GM13976 (cell line): Measurements from ENCODE around the gene ALOX15.
"Not testable (repeated sequence)": the region's sequence is repeated elsewhere in the genome, so short reads cannot be mapped to it uniquely, and the experiment has no call there.

Experiments
- DNase-seq: peaks from one replicate; pipeline ENCODE4 v3.0.0; 2012; ENCODE audit warnings: low spot score
- CTCF ChIP-seq: IDR thresholded peaks from 2 replicates; pipeline ENCODE4 v1.5.1; 2012; ENCODE audit warnings: borderline replicate concordance, mild to moderate bottlenecking; ENCODE audit not compliant: insufficient read depth; ENCODE audit errors: extremely low read depth, missing control alignments, control extremely low read depth
- in situ Hi-C: fragments of 300-500 bp; cut with MboI; formaldehyde crosslinking; loops from one replicate; pipeline ENCODE4 v1.12.0; 2022; ENCODE audit warnings: low sequenced_read_pairs, mixed read lengths, inconsistent platforms; ENCODE audit not compliant: unreplicated experiment

The ALOX15 gene

DNA sequence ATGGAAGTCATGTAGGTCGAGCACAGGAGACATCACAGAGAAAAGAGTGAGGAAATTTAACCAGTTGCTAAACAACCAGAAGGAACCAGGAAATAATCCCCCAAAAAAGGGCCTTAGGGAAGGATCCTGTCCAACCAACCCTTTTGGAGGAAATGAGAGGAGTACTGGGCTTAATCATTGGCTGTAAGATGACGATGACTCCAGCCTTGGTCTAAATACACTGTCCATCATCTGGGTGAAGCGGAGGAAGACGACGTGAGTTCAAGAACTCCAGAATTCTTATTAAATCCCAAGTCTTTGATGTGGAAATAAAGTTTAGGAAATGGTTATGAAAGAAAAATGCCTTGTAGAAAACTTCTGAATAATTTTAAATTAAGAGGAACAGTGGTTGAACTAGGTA lies 11.5 kb upstream of the ALOX15 start:
- no peak for TF ChIP-seq CTCF
- in situ Hi-C loops = no loop called here
- no peak for DNase-seq

GRCh38 chr17:4648741-4649140 lies 7.3 kb upstream of the ALOX15 start:
- no peak for TF ChIP-seq CTCF
- no peak for DNase-seq

DNA sequence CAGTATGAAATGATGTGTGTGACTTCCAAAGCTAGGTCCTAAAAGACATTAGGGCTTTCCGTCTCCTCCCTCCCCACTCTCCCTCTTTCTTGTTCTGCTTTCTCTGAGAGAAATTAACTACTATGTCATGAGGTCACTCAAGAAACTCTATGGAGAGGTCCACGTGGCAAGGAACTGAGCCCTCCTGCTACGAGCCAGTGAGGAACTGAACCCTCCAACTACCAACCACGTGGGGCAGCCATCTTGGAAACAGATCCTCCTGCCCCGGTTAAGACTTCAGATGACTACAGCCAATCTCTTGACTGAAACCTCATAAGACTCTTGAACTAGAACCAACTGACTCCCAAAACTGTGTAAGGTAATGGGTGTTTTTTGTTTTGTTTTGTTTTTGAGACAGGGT lies 4.2 kb upstream of the ALOX15 start:
- no peak for TF ChIP-seq CTCF
- in situ Hi-C loops = no loop called here
- DNase-seq = no peak

More at GRCh38 chr17:4648741-4649140, 7.3 kb upstream of the ALOX15 start:
- in situ Hi-C loops = no loop called here

DNA sequence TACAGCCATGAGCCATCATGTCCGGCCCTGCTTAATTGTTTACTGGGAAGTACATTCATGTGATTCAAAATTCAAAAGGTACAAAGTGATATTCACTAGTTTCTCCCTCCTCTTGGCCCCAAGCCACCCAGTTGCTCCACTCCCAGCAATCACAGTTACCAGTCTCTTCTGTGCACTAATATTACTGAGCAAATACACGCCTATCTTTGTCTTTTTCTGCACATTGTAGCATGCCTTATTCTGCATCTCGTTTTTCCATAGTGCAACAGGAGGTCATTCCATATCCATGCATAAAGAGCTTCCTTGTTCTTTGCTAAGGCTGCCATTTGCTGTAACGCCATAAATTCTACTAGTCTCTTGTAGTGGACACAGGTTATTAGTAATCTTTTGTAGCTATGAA lies 2.2 kb upstream of the ALOX15 start:
- no peak for TF ChIP-seq CTCF
- no peak for DNase-seq
- in situ Hi-C loops = no loop called here

- no peak for TF ChIP-seq CTCF
- in situ Hi-C loops = no loop called here
- DNase-seq = no peak
Measured at GRCh38 chr17:4642286-4642685, 808 bp upstream of the ALOX15 start.

DNA sequence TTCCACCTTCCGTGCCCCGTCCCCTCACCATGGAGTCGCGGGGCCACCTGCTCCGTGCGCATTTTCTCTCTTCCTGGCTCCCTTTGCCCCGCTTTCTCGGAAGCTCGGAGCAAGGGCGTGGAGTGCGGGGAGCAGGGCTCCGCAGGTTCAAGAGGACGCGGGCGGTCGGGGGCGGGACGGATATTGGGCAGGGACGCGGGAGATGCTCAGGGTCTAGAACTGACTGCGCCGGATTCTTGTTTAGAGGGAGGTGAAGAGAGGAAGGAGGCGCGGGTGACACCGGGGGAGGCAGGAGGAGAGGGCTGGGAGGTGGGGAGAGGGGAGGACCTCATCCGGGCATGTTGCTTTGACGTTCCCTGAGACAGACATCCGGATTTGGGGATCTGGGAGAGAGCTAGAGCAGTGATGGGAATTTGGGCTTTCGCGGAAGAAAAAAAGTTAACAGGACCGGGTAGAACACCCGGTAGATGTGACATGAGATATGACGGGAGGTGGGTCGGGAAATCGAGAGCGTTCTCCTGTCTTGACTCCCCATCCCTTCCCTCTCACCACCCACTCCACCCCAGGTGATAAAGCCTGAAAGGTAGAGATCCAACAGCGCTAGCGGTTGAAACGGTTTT lies 799 bp downstream of the ALOX15 start:
- in situ Hi-C loops, DNase-seq: not testable (repeated sequence)

DNA sequence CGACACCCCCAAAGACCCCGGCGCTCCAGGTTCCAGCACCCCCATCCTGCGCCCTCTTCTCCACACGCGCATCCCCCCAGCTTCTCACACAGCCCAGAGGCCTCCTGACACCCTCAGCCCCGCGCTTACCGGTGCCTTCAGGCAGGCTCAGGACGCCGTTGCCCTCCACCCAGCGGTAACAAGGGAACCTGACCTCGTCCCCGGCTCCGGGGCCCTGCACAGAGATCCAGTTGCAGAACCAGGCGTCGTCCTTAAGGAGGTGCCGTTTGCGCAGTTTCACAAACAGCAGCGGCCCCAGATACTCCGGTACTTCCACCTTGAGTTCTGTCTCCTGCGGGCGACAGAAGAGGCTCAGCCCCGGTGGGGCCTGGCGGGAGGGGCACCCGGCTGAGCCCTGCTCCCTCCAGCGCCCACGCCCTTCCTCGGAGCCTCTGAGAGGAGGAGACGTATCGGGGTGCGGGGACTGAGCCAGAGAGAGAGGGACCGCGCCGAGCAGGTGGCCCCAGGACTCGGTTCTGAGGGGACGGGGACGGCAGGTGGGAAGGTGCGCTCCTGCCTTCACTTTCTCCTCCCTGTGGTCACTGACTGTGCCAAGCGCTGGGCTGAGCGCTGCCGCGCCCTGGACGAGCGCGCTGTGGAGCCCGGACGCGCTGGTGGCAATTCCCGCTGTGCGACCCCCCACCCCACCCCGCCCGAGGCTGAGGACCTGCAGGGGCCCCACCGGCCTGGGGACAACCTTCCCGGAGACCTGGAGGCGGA lies 2.0 kb downstream of the ALOX15 start:
- in situ Hi-C loops = not testable (repeated sequence)
- DNase-seq = peak; percentile 56

DNA sequence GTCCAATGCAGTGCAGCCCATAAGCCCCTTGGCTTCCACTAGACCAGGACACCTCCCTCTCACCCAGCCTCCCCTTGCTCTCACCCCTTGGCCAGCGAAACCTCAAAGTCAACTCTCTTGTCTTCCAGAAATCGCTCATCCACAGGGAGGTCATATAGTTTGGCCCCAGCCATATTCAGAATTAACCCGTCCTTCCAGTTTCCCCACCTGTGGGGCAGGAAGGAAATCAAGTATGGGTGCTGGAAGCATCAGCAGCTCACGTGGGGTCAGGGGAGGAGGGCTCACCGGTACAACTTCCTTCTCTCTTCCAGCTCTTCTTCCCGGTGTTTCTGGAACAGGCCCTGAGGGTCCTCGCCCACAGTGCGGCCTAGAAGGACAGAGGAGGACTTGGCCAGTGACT lies 2.7 kb downstream of the ALOX15 start:
- in situ Hi-C loops, DNase-seq: not testable (repeated sequence)
